Epithelial cell of proximal tubule (primary cell): Measurements from ENCODE around the gene TRIM69. TPM values are rescaled to one million over a fixed set of nuclear protein-coding genes. Genes with fewer than 3 reads are reported as not detected.
A peak's percentile ranks its signal among the peaks of the same experiment; 100 is the strongest.

ENCODE experiments used
- DNase-seq: peaks from one replicate; pipeline ENCODE4 v3.0.0-alpha.2; 2011; ENCODE audit warnings: low read depth
- H3K4me3 ChIP-seq: 2 replicates; pipeline ENCODE4 v1.5.1; 2011; ENCODE audit warnings: low read depth, mild to moderate bottlenecking, low read length
- CTCF ChIP-seq: conservative IDR thresholded peaks from 2 replicates; pipeline ENCODE4 v1.5.1; 2012; ENCODE audit warnings: low read depth, mild to moderate bottlenecking, low read length
- total RNA-seq: library from RNA; depleted of rRNA; stranded (reverse); fragments of >200 nt; gene quantifications from 2 replicates; pipeline ENCODE4 v1.2.3, GENCODE V29; 2015

Gene TRIM69
- total RNA-seq, 1 donor from 2014 or later, result 7.7 TPM

GRCh38 chr15:44712346-44713005 lies 23.9 kb upstream of the TRIM69 start:
- TF ChIP-seq CTCF, result no peak
- H3K4me3 ChIP-seq, result peak overlapping the region; percentile 99
- DNase-seq, result no peak

GRCh38 chr15:44713006-44713966 lies 23.0 kb upstream of the TRIM69 start:
- peak overlapping the region; percentile 99 for H3K4me3 ChIP-seq
- no peak for DNase-seq
- peak; percentile 37 for TF ChIP-seq CTCF

- no peak for DNase-seq
- TF ChIP-seq CTCF, result no peak
- no peak overlapping the region for H3K4me3 ChIP-seq
Observed at GRCh38 chr15:44715142-44715796, 21.1 kb upstream of the TRIM69 start.

- DNase-seq, result no peak
- H3K4me3 ChIP-seq, result no peak overlapping the region
- TF ChIP-seq CTCF, result no peak
Observed at GRCh38 chr15:44715797-44716334, 20.5 kb upstream of the TRIM69 start.

GRCh38 chr15:44716983-44717602 lies 19.2 kb upstream of the TRIM69 start:
- DNase-seq, result no peak
- H3K4me3 ChIP-seq, result no peak overlapping the region
- TF ChIP-seq CTCF, result no peak

- no peak overlapping the region for H3K4me3 ChIP-seq
- no peak for DNase-seq
- no peak for TF ChIP-seq CTCF
Observed at GRCh38 chr15:44718180-44718926, 18.0 kb upstream of the TRIM69 start.
